H9 (cell line): Measurements from ENCODE around the gene LRRC14B. TPM values are rescaled to one million over a fixed set of nuclear protein-coding genes. Genes with fewer than 3 reads are reported as not detected.

Source experiments
- DNase-seq: peaks from one replicate; pipeline ENCODE4 v3.0.0-alpha.2; 2017
- H2AFZ ChIP-seq: one replicate; pipeline ENCODE4 v1.6.1; 2013; ENCODE audit warnings: mild to moderate bottlenecking, low read length, control low read depth, moderate library complexity
- H2AK5ac ChIP-seq: 2 replicates; pipeline ENCODE4 v1.6.1; 2013; ENCODE audit warnings: low read length, control low read depth, mixed read lengths; ENCODE audit not compliant: insufficient read length
- H2BK120ac ChIP-seq: one replicate; pipeline ENCODE4 v1.6.1; 2013; ENCODE audit warnings: low read depth, mild to moderate bottlenecking, low read length, control low read depth, inconsistent platforms; ENCODE audit not compliant: poor library complexity, severe bottlenecking
- H2BK12ac ChIP-seq: 2 replicates; pipeline ENCODE4 v1.6.1; 2013; ENCODE audit warnings: low read length, control low read depth, mixed read lengths, low read depth; ENCODE audit not compliant: insufficient read length
- H2BK15ac ChIP-seq: 2 replicates; pipeline ENCODE4 v1.6.1; 2013; ENCODE audit warnings: low read depth, low read length, control low read depth
- H2BK20ac ChIP-seq: one replicate; pipeline ENCODE4 v1.6.1; 2013; ENCODE audit warnings: low read depth, mild to moderate bottlenecking, low read length, control low read depth, inconsistent platforms; ENCODE audit not compliant: poor library complexity, severe bottlenecking
- H2BK5ac ChIP-seq: 2 replicates; pipeline ENCODE4 v1.6.1; 2013; ENCODE audit warnings: low read length, control low read depth, mixed read lengths; ENCODE audit not compliant: insufficient read length
- H3K14ac ChIP-seq: 2 replicates; pipeline ENCODE4 v1.6.1; 2013; ENCODE audit warnings: low read length, control low read depth; ENCODE audit not compliant: insufficient read depth
- H3K18ac ChIP-seq: 2 replicates; pipeline ENCODE4 v1.6.1; 2013; ENCODE audit warnings: low read depth, mild to moderate bottlenecking, mixed read lengths, low read length, control low read depth; ENCODE audit not compliant: insufficient read length
- H3K23ac ChIP-seq: 2 replicates; pipeline ENCODE4 v1.6.1; 2013; ENCODE audit warnings: low read length, control low read depth, mixed read lengths, low read depth; ENCODE audit not compliant: insufficient read length
- H3K23me2 ChIP-seq: 2 replicates; pipeline ENCODE4 v1.6.1; 2013; ENCODE audit warnings: low read depth, mild to moderate bottlenecking, mixed read lengths, low read length, control low read depth; ENCODE audit not compliant: insufficient read length, poor library complexity, severe bottlenecking
- H3K27ac ChIP-seq: 2 replicates; pipeline ENCODE4 v1.5.1; 2013; ENCODE audit warnings: low read length, control low read depth, mixed read lengths, low read depth; ENCODE audit not compliant: insufficient read length
- H3K27me3 ChIP-seq: 2 replicates; pipeline ENCODE4 v1.6.1; 2013; ENCODE audit warnings: low read length, control low read depth, inconsistent platforms; ENCODE audit not compliant: insufficient read depth
- H3K4ac ChIP-seq: 2 replicates; pipeline ENCODE4 v1.6.1; 2013; ENCODE audit warnings: low read depth, mild to moderate bottlenecking, control low read depth, inconsistent platforms, low read length, moderate library complexity
- H3K4me1 ChIP-seq: 2 replicates; pipeline ENCODE4 v1.6.1; 2013; ENCODE audit warnings: low read length, control low read depth, inconsistent platforms; ENCODE audit not compliant: insufficient read depth
- H3K4me2 ChIP-seq: 2 replicates; pipeline ENCODE4 v1.6.1; 2013; ENCODE audit warnings: low read length, control low read depth, mixed read lengths; ENCODE audit not compliant: insufficient read length, insufficient read depth
- H3K56ac ChIP-seq: 2 replicates; pipeline ENCODE4 v1.6.1; 2013; ENCODE audit warnings: low read depth, mild to moderate bottlenecking, mixed read lengths, low read length, control low read depth; ENCODE audit not compliant: insufficient read length
- H3K79me1 ChIP-seq: 2 replicates; pipeline ENCODE4 v1.6.1; 2013; ENCODE audit warnings: low read depth, mild to moderate bottlenecking, moderate library complexity, low read length, control low read depth, inconsistent platforms; ENCODE audit not compliant: insufficient read depth, poor library complexity, severe bottlenecking
- H3K79me2 ChIP-seq: 2 replicates; pipeline ENCODE4 v1.6.1; 2013; ENCODE audit warnings: low read length, control low read depth, inconsistent platforms; ENCODE audit not compliant: insufficient read depth
- H3K9ac ChIP-seq: 2 replicates; pipeline ENCODE4 v1.6.1; 2013; ENCODE audit warnings: low read length, control low read depth, mixed read lengths; ENCODE audit not compliant: insufficient read length; ENCODE audit errors: extremely low read depth
- H3K9me3 ChIP-seq: one replicate; pipeline ENCODE4 v1.6.1; 2013; ENCODE audit warnings: low read depth, low read length, inconsistent platforms; ENCODE audit not compliant: control insufficient read depth
- H3T11ph ChIP-seq: one replicate; pipeline ENCODE4 v1.6.1; 2013; ENCODE audit warnings: mild to moderate bottlenecking, low read length, control low read depth, inconsistent platforms
- H4K20me1 ChIP-seq: one replicate; pipeline ENCODE4 v1.6.1; 2013; ENCODE audit not compliant: control insufficient read depth, insufficient read length, insufficient read depth
- H4K5ac ChIP-seq: 2 replicates; pipeline ENCODE4 v1.6.1; 2013; ENCODE audit warnings: low read depth, mild to moderate bottlenecking, mixed read lengths, low read length, control low read depth; ENCODE audit not compliant: insufficient read length
- H4K8ac ChIP-seq: replicated peaks from 2 replicates; pipeline ENCODE4 v1.6.1; 2013; ENCODE audit warnings: low read length, control low read depth, mixed read lengths, low read depth; ENCODE audit not compliant: insufficient read length
- H4K91ac ChIP-seq: 2 replicates; pipeline ENCODE4 v1.6.1; 2013; ENCODE audit warnings: low read depth, mild to moderate bottlenecking, moderate library complexity, mixed read lengths, low read length, control low read depth; ENCODE audit not compliant: insufficient read length
- H3K27ac Mint-ChIP-seq, 3 experiments: 2 replicates in 2 of 3; 3 replicates in 1 of 3; pipeline ENCODE4 v1.8.0; 2020 to 2021; ENCODE audit warnings: mixed read lengths in 3 of 3, mild to moderate bottlenecking in 1 of 3, moderate library complexity in 1 of 3
- H3K27me3 Mint-ChIP-seq: 2 replicates; pipeline ENCODE4 v1.8.0; 2021; ENCODE audit warnings: low read depth, mild to moderate bottlenecking, moderate library complexity, mixed read lengths
- H3K36me3 Mint-ChIP-seq, 3 experiments: 2 replicates in 2 of 3; 3 replicates in 1 of 3; pipeline ENCODE4 v1.8.0; 2020 to 2021; ENCODE audit warnings: low read depth in 3 of 3, mixed read lengths in 3 of 3; ENCODE audit not compliant: insufficient read depth in 1 of 3
- H3K4me1 Mint-ChIP-seq, 2 experiments: 2 replicates each; pipeline ENCODE4 v1.8.0; 2020; ENCODE audit warnings: mixed read lengths in 2 of 2
- H3K4me3 Mint-ChIP-seq, 2 experiments: 2 replicates in 1 of 2; 3 replicates in 1 of 2; pipeline ENCODE4 v1.8.0; 2020 to 2021; ENCODE audit warnings: mild to moderate bottlenecking in 2 of 2, mixed read lengths in 2 of 2, moderate library complexity in 1 of 2
- H3K9me3 Mint-ChIP-seq, 2 experiments: 2 replicates in 1 of 2; 3 replicates in 1 of 2; pipeline ENCODE4 v1.8.0; 2020; ENCODE audit warnings: mild to moderate bottlenecking in 2 of 2, mixed read lengths in 2 of 2, moderate library complexity in 1 of 2
- WGBS: extraction: QIAGEN DNeasy Blood & Tissue Kit; methylation state at CpG from one replicate; pipeline ENCODE4 v1.1.7; 2013; ENCODE audit warnings: missing lambda C conversion rate, low lambda C conversion rate, mixed read lengths; ENCODE audit not compliant: insufficient read length; ENCODE audit errors: extremely low coverage; 5-methylcytosine and 5-hydroxymethylcytosine counted together
- total RNA-seq: library from RNA; stranded (reverse); gene quantifications from 2 replicates; pipeline ENCODE4 v1.2.1, GENCODE V29; 2021
- TF ChIP-seq, protein P1 (sequence below): fragments of 200-600 bp; sonication (generic); conservative IDR thresholded peaks from 3 replicates; pipeline ENCODE4 v1.8.0; 2021; ENCODE audit warnings: antibody characterized with exemption, mild to moderate bottlenecking

Gene LRRC14B
- total RNA-seq, 1 experiment from 2014 or later: not detected

DNA sequence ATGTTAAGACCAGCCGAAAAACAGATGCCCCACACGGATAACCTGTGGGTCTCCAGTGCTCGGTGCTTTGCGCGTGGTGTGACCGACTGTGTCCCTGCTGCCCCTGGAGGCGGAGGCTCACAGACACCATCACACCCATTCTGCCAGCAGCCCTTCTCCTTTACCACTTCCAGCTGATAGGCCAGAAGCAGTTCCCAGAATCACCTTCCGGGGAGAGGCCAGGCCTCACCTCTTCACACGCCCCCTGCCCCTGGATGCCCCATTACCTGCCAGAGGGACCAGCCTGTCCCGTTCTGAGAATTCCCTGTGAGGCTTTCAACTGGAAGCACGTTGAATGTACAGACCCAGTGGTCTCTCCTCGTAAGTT is 21.6 kb upstream of the LRRC14B start:
- Histone ChIP-seq H4K91ac (no peak overlapping the region), H2AK5ac (no peak overlapping the region), H3K27me3 (no peaks in the 10 kb centered on the region), H4K5ac (no peak overlapping the region), H3K79me2 (no peaks in the 10 kb centered on the region), H2BK12ac (no peak overlapping the region), H3K18ac (no peak overlapping the region), H3K23ac (no peak overlapping the region), H3K79me1 (no peaks in the 10 kb centered on the region), H2BK120ac (no peak overlapping the region), H4K8ac (no peak overlapping the region), H3K56ac (no peak overlapping the region), H2BK15ac (no peak overlapping the region), H3K14ac (no peak overlapping the region), H3K9ac (no peak overlapping the region), H3K4me1 (no peaks in the 10 kb centered on the region), H3K9me3 (no peaks in the 10 kb centered on the region), H3K27ac (no peak overlapping the region), H3K23me2 (no peaks in the 10 kb centered on the region), H2AFZ (no peak overlapping the region), H2BK20ac (no peak overlapping the region), H2BK5ac (no peak overlapping the region), H3K4ac (no peak overlapping the region), H4K20me1 (no peaks in the 10 kb centered on the region), H3T11ph (no peak overlapping the region), H3K4me2 (no peak overlapping the region)
- no peak for DNase-seq
- Mint-ChIP-seq H3K9me3 (peaks cover 5 to 8% of the 10 kb centered on the region in 2 experiments), H3K36me3 (peaks cover 7 to 49% (median 45%) of the 10 kb centered on the region in 3 experiments), H3K27ac (peak overlapping the region in 1 of 3 experiments; percentile 14; a peak in 1 of 7 replicates), H3K27me3 (no peaks in the 10 kb centered on the region; the same call in 1 of the 2 replicates), H3K4me3 (no peak overlapping the region), H3K4me1 (peaks cover 0 to 5% of the 10 kb centered on the region in 2 experiments; a peak in 1 of 4 replicates)
- TF ChIP-seq, protein P1, sequence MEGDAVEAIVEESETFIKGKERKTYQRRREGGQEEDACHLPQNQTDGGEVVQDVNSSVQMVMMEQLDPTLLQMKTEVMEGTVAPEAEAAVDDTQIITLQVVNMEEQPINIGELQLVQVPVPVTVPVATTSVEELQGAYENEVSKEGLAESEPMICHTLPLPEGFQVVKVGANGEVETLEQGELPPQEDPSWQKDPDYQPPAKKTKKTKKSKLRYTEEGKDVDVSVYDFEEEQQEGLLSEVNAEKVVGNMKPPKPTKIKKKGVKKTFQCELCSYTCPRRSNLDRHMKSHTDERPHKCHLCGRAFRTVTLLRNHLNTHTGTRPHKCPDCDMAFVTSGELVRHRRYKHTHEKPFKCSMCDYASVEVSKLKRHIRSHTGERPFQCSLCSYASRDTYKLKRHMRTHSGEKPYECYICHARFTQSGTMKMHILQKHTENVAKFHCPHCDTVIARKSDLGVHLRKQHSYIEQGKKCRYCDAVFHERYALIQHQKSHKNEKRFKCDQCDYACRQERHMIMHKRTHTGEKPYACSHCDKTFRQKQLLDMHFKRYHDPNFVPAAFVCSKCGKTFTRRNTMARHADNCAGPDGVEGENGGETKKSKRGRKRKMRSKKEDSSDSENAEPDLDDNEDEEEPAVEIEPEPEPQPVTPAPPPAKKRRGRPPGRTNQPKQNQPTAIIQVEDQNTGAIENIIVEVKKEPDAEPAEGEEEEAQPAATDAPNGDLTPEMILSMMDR: no peak
- no CpG with 5 or more reads among the region's 12 CpGs for WGBS
